GM12891 (cell line): ENCODE results near the gene NXN.

Experiments used
- POLR2A ChIP-seq: IDR thresholded peaks from 2 replicates; pipeline ENCODE4 v1.6.1; 2011; ENCODE audit warnings: low read depth, low read length, control low read depth
- POLR2AphosphoS5 ChIP-seq: IDR thresholded peaks from 2 replicates; pipeline ENCODE4 v1.6.1; 2011; ENCODE audit warnings: low read depth, low read length, control low read depth
- POU2F2 ChIP-seq: IDR thresholded peaks from 2 replicates; pipeline ENCODE4 v1.6.1; 2011; ENCODE audit warnings: low read depth, mild to moderate bottlenecking, control low read depth, low read length, moderate library complexity
- SPI1 ChIP-seq: IDR thresholded peaks from 2 replicates; pipeline ENCODE4 v1.6.1; 2011; ENCODE audit warnings: low read depth, low read length, control low read depth
- TAF1 ChIP-seq: IDR thresholded peaks from 2 replicates; pipeline ENCODE4 v1.6.1; 2011; ENCODE audit warnings: low read depth, low read length, control low read depth

GRCh38 chr17:802901-803881 lies 176.4 kb downstream of the NXN start:
- TF ChIP-seq POLR2AphosphoS5 (no peak), POLR2A (no peak), TAF1 (no peak), POU2F2 (no peak), SPI1 (no peak)
